Middle frontal gyrus (tissue), 1 donor: ENCODE results near the gene ZFYVE27.

Experiments
- DNase-seq: peaks from one replicate; pipeline ENCODE4 v3.0.0-alpha.2; 2015; ENCODE audit warnings: low spot score; ENCODE audit errors: extremely low spot score

Gene ZFYVE27

DNA sequence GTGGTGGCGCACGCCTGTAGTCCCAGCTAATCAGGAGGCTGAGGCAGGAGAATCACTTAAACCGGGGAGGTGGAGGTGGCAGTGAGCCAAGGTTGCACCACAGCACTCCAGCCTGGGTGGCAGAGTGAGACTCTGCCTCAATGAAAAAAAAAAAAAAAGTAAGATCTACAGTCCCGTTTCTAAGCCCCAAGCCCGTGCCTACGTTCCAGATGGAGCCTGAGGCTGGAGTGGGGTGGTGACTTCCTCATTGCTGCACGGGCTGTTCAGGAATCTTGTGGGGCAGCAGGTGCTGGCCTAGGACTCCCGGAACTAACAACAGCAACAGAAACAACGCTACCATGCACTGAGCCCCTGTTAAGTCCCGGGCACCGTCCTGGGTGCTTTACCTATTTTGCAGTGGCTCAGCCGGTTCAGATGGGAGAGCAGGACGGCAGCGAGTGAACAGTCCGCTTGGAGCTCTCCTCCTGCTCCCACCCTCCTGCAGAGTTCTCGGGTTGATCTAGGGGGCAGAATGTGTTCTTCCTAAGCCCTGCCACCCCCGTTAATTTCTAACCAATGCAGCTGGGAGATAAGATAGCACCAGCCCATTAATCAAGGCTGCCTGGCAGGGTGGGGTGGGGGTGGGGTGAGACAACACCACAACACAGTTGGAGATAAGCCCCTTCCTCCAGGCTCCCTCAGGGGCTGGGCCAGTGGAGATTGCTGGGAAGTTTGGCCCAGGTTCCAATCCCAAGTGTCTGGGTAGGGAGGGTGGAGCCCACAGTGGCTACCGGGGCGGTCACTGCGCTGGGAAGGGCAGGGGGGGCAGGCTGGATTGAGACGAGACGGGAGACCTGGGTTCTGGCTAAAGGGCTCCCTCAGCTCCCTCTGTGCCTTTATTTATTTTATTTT is 51.9 kb downstream of the ZFYVE27 start:
- DNase-seq, result no peak

DNA sequence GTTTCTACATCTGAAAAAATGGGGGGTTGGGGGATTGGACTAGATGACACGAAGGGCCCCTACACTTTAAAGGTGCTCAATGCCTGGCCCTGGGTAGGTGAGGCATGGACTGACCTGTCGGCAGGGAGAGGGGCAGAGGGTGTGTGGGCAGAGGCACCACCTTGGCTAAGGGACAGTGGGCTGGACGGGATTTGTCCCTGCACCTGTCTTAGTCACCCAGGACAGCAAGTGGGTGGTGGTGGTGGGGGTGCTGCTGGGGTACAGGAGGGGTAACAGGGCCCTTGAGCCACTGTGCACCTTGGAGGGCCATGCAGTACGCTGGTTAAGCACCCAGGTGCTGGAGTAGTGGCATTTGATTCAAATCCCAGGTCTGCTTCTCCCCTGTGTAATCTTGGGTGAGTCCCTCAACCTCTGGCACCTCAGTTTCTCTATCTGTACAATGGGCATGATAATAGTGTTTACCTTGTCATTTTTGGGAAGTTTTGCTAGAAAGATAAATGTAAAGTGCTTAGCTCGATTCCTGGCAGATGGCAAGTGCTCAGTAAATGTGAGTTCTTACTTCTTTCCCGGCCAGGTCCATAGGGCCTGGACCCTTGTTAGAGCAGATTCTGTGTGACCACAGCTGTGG is 53.0 kb downstream of the ZFYVE27 start:
- no peak for DNase-seq

DNA sequence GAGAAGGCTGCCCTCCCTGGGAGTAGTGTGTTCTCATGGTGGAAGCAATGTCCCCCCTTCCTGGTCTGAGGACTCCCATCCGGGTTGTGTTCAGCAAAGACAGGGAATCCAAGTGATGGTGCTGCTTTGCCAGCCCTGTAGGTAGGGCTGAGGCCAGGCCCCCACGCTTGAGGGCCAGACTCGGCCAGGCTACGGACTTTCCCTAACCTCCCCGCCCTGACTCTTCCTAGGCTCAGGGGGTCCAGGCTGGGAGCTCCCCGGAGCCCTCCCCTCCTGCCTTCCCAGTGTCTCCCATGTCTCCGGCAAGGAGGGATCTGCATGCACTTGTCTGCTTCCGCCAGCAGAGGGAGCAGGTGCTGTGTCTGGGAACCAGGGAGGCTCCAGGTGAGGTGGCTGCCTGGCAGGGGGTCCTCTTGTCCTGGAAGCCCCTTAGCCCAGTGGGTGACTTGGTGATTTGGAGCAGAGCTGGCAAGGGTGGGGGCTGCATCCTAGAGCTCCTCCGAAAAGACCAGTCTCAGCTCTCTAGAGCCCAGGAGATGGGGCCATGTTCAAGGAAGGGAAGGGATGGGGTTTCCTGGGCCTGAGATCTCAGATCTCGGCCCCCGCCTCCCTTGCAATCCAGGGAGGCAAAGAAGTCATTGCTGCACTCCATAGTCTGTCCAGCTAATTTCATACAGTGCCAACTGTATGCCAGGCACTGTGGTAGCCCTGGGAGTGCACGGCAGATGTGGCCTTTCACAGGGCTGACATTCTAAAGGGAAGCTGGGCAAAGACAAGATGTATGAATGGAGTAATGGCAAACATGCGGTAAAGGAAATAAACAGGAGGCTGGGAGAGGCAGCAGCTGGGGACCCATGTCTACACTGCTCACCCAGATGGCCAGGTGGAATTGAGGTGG is 55.1 kb downstream of the ZFYVE27 start:
- peak; percentile 28 for DNase-seq

DNA sequence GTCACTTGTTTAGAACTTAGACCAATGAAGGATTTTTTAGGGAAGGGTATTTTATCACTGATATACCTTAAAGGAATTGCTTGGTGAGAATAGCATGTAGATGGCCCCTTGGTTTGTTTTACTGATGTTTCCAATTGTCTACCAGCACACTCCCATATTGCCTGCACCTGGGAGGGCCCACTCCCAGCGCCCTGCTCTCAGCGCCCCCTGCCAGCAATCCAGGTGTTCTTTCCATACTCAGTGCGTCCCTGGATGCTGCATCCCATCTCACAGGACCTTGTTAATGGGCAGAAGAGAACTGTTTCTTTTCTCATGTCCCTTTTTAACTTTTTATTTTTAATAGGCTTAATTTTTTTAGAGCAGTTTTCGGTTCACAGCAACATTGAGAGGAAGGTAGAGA is 59.0 kb downstream of the ZFYVE27 start:
- no peak for DNase-seq

DNA sequence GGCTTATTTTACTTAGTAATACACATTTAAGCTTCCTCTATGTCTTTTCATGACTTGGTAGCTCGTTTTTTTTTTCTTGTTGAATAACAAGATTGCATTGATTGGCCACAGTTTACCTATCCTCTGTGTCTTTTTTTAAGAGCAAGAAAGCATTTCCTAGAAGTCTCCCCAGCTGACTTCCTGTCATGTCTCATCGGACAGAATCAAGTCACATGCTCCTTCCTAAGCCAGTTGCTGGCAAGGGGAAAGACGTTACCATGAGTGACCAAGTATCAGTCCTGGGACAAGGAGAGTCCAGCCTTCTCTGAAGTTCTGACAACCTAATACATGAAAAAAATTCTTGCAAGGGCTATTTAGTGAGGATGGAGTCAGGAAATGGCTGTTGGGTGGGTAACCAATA is 59.7 kb downstream of the ZFYVE27 start:
- no peak for DNase-seq

DNA sequence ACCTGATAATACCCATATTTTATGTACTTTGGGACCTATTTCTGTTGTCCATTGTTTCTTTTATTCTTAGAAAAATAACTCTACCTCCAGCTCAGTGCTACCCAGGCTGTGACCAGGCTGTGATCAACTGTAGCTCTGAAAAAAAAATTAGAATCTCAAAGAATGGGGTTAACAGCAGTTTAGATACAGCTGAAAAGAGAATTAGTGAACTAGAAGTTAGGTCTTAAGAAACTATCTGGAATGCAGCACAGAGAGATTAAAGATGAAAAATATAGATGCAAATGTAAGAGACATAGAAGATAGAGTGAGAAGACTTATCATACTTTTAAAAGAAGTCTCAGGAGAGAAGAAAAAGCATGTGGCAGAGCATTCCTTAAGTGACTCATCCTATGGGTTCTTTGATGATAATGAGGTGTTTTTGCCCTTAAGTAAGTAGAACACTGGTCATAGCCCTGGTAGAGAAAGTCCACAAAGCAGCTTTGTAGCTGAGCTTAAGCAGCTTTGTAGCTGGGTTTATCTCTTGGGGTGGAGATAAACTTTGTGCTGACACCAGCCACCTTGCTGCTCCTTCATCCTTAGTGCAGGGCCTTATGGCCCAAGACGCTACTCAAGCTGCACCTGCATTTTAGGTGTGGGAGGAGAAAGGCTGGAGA is 62.2 kb downstream of the ZFYVE27 start:
- DNase-seq, result no peak

DNA sequence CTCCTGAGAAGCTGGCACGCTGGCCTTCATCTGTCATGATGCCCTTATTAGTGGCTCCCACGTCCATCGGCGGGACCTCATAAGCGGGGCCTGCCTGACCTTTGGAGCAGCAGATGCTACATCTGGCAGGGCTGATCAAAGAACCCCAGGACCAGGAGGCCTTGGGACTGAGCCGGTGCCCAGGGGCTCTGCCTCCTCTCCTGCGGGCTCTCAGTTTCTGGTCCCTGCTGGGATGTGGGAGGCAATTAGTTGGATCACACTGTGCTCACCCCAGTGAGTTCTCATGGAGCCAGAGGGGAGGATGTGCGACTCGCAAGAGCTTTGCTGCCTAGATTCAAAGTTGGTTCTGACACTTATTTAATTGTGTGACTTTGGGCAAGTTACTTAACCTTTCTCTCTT is 63.5 kb downstream of the ZFYVE27 start:
- DNase-seq, result no peak

DNA sequence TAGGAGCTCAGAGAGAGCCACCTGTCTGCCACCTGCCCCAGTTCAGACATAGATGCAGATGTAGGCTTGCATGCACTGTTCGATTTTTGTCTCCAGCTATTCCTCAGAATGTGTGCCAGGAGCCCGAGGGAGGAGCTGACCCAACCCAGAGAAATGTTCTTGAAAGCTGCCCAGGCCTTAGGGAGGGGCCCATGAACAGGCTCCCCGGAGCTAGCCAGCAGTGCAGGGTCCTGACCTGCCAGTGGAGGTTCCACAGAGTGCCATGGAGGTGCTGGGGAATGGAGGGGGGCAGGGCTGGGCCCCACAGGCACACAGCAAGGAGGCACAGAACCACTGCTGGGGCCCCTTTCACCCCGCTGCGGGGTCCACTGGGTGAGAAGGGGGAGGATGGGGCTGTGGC is 64.5 kb downstream of the ZFYVE27 start:
- DNase-seq, result no peak

DNA sequence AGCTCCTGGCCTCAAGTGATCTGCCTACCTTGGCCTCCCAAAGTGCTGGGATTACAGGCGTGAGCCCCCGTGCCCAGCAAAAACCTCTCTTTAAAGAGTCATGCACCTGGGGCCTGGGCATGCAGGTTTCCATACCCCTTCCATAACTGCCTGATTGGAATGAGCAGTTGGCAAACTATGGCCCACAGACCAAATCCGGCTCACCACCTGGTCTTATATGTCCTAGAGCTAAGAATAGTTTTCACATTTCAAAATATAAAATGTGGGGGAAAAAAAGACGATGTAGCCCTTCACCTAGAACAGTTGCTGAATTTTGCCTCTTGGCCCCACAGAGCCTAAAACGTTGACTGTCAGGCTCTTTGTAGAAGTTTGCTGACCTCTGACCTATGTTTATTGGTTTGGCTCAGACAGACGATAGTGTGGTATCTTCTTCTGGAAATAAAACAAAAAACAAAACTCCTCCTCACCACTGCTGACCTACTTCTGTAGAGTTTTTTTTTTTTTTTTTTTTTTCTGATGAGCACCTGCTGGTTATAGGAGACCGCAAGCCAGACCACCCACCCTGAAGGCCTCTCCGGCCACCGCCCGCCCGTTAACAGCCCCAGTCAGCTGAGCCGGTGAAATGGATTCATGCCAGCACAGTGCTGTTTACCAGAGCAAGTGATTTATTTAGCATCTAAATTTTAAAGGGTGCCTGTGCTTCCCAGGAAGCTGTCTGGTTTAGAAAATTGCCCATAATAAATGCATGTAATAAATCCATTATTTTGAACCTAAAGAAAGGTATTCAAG is 68.4 kb downstream of the ZFYVE27 start:
- no peak for DNase-seq

DNA sequence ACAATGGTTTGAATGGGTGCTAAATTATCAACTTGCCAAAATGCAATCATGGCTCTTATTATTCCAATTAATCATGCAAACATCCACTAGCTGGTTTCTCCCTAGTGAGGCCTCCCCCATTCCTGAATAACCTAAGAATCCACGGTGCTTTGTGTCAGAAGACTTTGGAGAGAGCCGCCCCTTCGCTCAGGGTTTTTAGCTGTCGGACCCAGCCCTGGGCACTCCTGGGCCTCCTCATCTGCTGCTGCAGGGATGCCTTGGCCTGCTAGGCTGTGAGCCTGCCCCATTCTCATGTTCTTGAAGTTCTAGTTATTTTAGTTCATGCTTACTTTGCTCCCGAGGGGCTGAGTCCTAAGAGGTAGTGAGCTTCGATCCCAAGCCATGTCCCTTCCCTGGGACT is 69.0 kb downstream of the ZFYVE27 start:
- no peak for DNase-seq

DNA sequence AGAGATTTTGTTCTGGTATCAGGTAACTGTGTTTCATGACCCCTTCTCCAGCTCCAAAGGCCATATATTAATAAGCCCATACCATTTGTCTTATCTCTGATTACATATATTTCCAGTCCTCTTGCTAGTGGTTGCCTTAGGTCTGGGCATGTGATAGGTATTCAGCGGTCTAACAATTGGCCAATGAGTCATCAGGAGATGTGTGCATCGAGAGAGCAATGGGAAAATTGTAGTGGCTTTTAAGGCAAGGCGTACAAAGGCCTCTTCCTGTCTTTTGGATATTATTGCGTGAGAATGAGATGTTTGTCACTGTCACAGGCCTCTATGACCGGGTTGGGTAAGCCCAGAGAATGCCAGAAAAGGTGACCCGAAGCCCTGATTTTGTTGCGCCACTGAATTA is 73.5 kb downstream of the ZFYVE27 start:
- DNase-seq, result no peak
